Measurements from ENCODE around the gene CEP85. TPM values are rescaled to one million over a fixed set of nuclear protein-coding genes. Genes with fewer than 3 reads are reported as not detected.
A peak's percentile ranks its signal among the peaks of the same experiment; 100 is the strongest.

CEP85 gene
- total and polyA plus RNA-seq, 10 of the 15 experiments (the other 5 are each of a cell fraction or from before 2014, with no cell fraction given) = 8.4 to 26.8 (median 21.5) TPM

DNA sequence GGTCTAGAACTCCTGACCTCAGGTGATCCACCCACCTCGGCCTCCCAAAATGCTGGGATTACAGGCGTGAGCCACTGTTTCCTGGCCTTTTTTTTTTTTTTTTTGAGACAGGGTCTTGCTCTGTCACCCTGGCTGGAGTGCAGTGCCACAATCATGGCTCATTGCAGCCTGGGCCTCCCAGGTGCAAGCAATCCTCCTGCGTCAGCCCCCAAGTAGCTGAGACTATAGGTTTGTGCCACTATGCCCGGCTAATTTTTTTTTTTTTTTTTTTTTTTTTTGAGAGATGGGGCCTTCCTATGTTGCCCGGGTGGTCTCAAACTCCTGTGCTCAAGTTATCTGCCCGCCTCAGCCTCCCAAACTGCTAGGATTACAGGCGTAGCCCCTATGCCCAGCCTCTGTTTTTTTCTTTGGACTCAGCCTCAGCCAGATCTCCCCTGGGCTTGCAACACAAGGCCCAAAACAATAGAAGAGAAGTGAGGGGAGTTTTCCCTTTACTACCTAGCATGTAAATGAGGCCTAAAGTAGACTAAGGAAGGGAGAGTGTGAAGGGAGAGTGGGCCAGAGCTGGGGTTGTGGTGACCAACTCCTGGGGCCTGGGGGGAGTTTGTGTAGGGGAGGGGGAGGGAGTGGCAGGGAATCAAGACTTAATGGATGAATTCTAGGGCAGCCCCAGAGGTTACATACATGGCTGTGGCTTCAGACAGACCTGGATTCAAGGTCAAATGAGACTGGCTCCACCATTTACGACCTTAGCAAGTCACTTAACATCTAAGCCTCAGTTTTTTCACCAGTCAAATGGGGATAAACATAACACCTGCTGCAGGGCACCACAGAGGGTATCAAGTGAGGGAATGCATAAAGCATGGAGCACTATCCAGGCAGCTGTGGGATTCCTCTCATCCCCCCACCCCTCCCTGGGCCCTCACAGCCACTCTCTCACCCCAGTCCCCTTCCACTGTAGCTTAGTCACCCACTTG lies 82.2 kb downstream of the CEP85 start:
- ChIA-PET CTCF (interaction anchor here (0.7 to 11.6 kb wide), 3 partner anchors 8 to 171 kb away, joined by 3 to 879 read pairs (median 4); partner anchors contain the start of gene SH3BGRL3), RAD21 (ENCODE audit: unreplicated experiment) (interaction anchor here (0.6 to 10.4 kb wide), 7 partner anchors 19 to 146 kb away, joined by 3 to 477 read pairs (median 8); partner anchors contain the start of genes SH3BGRL3 and ZNF593), SMC1A (ENCODE audit: uncharacterized antibody, unreplicated experiment) (interaction anchor here (0.8 to 14.9 kb wide), 6 partner anchors 9 to 189 kb away, joined by 3 to 474 read pairs (median 22); partner anchors contain the start of genes SH3BGRL3, UBXN11 and ZNF593), POLR2A (interaction anchor here (0.6 to 10.6 kb wide), 8 partner anchors 9 to 1537 kb away, joined by 3 to 253 read pairs (median 4); partner anchors contain the start of gene UBXN11)
- H3K9me3 ChIP-seq (replicated peaks; ENCODE audit: control insufficient read depth, insufficient read depth, low read length) = no peaks in the 10 kb centered on the region
- ATAC-seq (0 out of 3 replicates have a peak, but pooled peaks have one; percentile 6), DNase-seq (ENCODE audit: low read depth, low spot score) (no peak), FAIRE-seq (no peak)
- H3K4me1 ChIP-seq (ENCODE audit: control insufficient read depth, insufficient read depth, low read length) = peaks cover 56% of the 10 kb centered on the region
- peak overlapping the region; percentile 96; the same call in 1 of the 2 replicates for H3K4me3 ChIP-seq
- no peaks in the 10 kb centered on the region for H3K27me3 ChIP-seq (replicated peaks in 1 of 2; ENCODE audit: control insufficient read depth in 2 of 2, insufficient read depth in 2 of 2, low read length in 1 of 2)
- H3K36me3 ChIP-seq (ENCODE audit: control insufficient read depth in 2 of 2, insufficient read depth in 2 of 2, low read length in 1 of 2) = no peaks in the 10 kb centered on the region
- 31% methylated on average over 6 of the region's 8 CpGs for WGBS (ENCODE audit: insufficient coverage, insufficient replicate concordance, low lambda C conversion rate, missing lambda C conversion rate)
- H3K4me2 ChIP-seq (ENCODE audit: control insufficient read depth, insufficient read depth) = peak overlapping the region; percentile 57
- H3K27ac ChIP-seq (ENCODE audit: control insufficient read depth, insufficient read depth) = peak overlapping the region; percentile 89
- no peak overlapping the region for H2AFZ ChIP-seq (ENCODE audit: control insufficient read depth, low read depth, low read length)
- peak overlapping the region; percentile 48 for H3K9ac ChIP-seq (ENCODE audit: control insufficient read depth, insufficient read depth, low read length)
- no TSS peak for BruUV-seq (replicated peaks)
- intact Hi-C loops (cut with micrococcal nuclease; ENCODE audit: unreplicated experiment) (loop anchor here (5.0 kb wide), 2 partner anchors 79 to 209 kb away; no protein-coding TSS in a partner anchor), in situ Hi-C loops (cut with MboI) (no loop called here)
- TF ChIP-seq IKZF2 (IDR thresholded peaks at IDR 0.05) = peak in 1 of 2 experiments; percentile 20; a peak in 2 of 4 replicates
- TF ChIP-seq TCF3 (IDR thresholded peaks at IDR 0.05; ENCODE audit: borderline replicate concordance, insufficient read depth, low read depth, low read length) = no peak
- TF ChIP-seq MLLT1 (IDR thresholded peaks at IDR 0.05) = 0 out of 2 replicates have a peak, but pooled peaks have one; percentile 55
- peak; percentile 30; the same call in 1 of the 2 replicates for TF ChIP-seq RUNX3 (IDR thresholded peaks at IDR 0.05; ENCODE audit: low read length)
- no peak for TF ChIP-seq PBX3 (IDR thresholded peaks at IDR 0.05; ENCODE audit: insufficient replicate concordance, low read depth, low read length)
- 0 out of 2 replicates have a peak, but pooled peaks have one; percentile 32 for TF ChIP-seq NFIC (IDR thresholded peaks at IDR 0.05; ENCODE audit: low read depth, low read length)
- 0 out of 2 replicates have a peak, but pooled peaks have one; percentile 4 for TF ChIP-seq HDGF (IDR thresholded peaks at IDR 0.05)
- peaks cover 23% of the 10 kb centered on the region for H3K79me2 ChIP-seq (ENCODE audit: control insufficient read depth, insufficient read depth, low read length)
- no peaks in the 10 kb centered on the region for H4K20me1 ChIP-seq (ENCODE audit: control insufficient read depth, insufficient read depth)
